ENCODE results near the gene TOR1AIP1.

GRCh38 chr1:179925922-179926849 is 44.1 kb downstream of the TOR1AIP1 start:
- no peak for TF ChIP-seq TAF1 (IDR thresholded peaks at IDR 0.05; ENCODE audit: borderline replicate concordance, low read depth, low read length)
- no peak for TF ChIP-seq POLR2AphosphoS5 (IDR thresholded peaks at IDR 0.05; ENCODE audit: low read depth, low read length)
